Stimulated activated memory B cell treated with anti-CD40 and anti-IgM and Interleukin-4, amounts not matched to agents 10 μg/mL and 1 μg/mL and 100 μg/mL, for 72 hours (primary cell): Measurements from ENCODE around the gene TNFRSF25.
A peak's percentile ranks its signal among the peaks of the same experiment; 100 is the strongest.
"Not testable (repeated sequence)": the region's sequence is repeated elsewhere in the genome, so short reads cannot be mapped to it uniquely, and the experiment has no call there.

Experiments
- ATAC-seq: fragments of 150-1000 bp; cut with Tn5 transposase; 2 replicates; pipeline ENCODE4 v1.10.0; 2021
- H3K27ac Mint-ChIP-seq: one replicate; pipeline ENCODE4 v1.8.0; 2022; ENCODE audit warnings: mild to moderate bottlenecking, mixed read lengths
- H3K27me3 Mint-ChIP-seq: one replicate; pipeline ENCODE4 v1.8.0; 2022; ENCODE audit warnings: mixed read lengths
- H3K36me3 Mint-ChIP-seq: one replicate; pipeline ENCODE4 v1.8.0; 2022; ENCODE audit warnings: mixed read lengths
- H3K4me1 Mint-ChIP-seq: one replicate; pipeline ENCODE4 v1.8.0; 2022; ENCODE audit warnings: mixed read lengths
- H3K4me3 Mint-ChIP-seq: one replicate; pipeline ENCODE4 v1.8.0; 2022; ENCODE audit warnings: mild to moderate bottlenecking, moderate library complexity, mixed read lengths
- H3K9me3 Mint-ChIP-seq: one replicate; pipeline ENCODE4 v1.8.0; 2022; ENCODE audit warnings: mixed read lengths

Gene TNFRSF25

GRCh38 chr1:6447016-6447817 is 18.8 kb downstream of the TNFRSF25 start:
- no peak for ATAC-seq
- Mint-ChIP-seq H3K27me3 (peaks cover 88% of the 10 kb centered on the region), H3K9me3 (no peaks in the 10 kb centered on the region), H3K4me3 (peak overlapping the region; percentile 61), H3K27ac (no peak overlapping the region), H3K4me1 (peaks cover 21% of the 10 kb centered on the region), H3K36me3 (no peaks in the 10 kb centered on the region)

GRCh38 chr1:6446665-6447015 is 19.3 kb downstream of the TNFRSF25 start:
- no peaks in the 10 kb centered on the region for H3K9me3 Mint-ChIP-seq
- peak overlapping the region; percentile 30 for H3K4me3 Mint-ChIP-seq
- H3K27ac Mint-ChIP-seq: no peak overlapping the region
- peaks cover 86% of the 10 kb centered on the region for H3K27me3 Mint-ChIP-seq
- no peak for ATAC-seq
- peaks cover 21% of the 10 kb centered on the region for H3K4me1 Mint-ChIP-seq
- H3K36me3 Mint-ChIP-seq: no peaks in the 10 kb centered on the region

- not testable (repeated sequence) for H3K4me3 Mint-ChIP-seq, ATAC-seq, H3K9me3 Mint-ChIP-seq, H3K36me3 Mint-ChIP-seq, H3K27ac Mint-ChIP-seq
- peaks cover 21% of the 10 kb centered on the region for H3K4me1 Mint-ChIP-seq
- peaks cover 86% of the 10 kb centered on the region for H3K27me3 Mint-ChIP-seq
These were observed 20.0 kb downstream of the TNFRSF25 start for GRCh38 chr1:6445929-6446328.

GRCh38 chr1:6445062-6445763 is 20.8 kb downstream of the TNFRSF25 start:
- Mint-ChIP-seq H3K4me1 (peaks cover 21% of the 10 kb centered on the region), H3K4me3 (no peak overlapping the region), H3K9me3 (no peaks in the 10 kb centered on the region), H3K36me3 (no peaks in the 10 kb centered on the region), H3K27me3 (peaks cover 83% of the 10 kb centered on the region), H3K27ac (no peak overlapping the region)
- ATAC-seq: no peak

- peaks cover 80% of the 10 kb centered on the region for H3K27me3 Mint-ChIP-seq
- peaks cover 21% of the 10 kb centered on the region for H3K4me1 Mint-ChIP-seq
- H3K9me3 Mint-ChIP-seq: no peaks in the 10 kb centered on the region
- H3K4me3 Mint-ChIP-seq: no peak overlapping the region
- no peaks in the 10 kb centered on the region for H3K36me3 Mint-ChIP-seq
- no peak for ATAC-seq
- no peak overlapping the region for H3K27ac Mint-ChIP-seq
These were observed 21.6 kb downstream of the TNFRSF25 start for GRCh38 chr1:6444377-6444776.

- H3K9me3 Mint-ChIP-seq: no peaks in the 10 kb centered on the region
- no peak overlapping the region for H3K4me3 Mint-ChIP-seq
- peaks cover 78% of the 10 kb centered on the region for H3K27me3 Mint-ChIP-seq
- H3K27ac Mint-ChIP-seq: no peak overlapping the region
- no peak for ATAC-seq
- peaks cover 19% of the 10 kb centered on the region for H3K4me1 Mint-ChIP-seq
- no peaks in the 10 kb centered on the region for H3K36me3 Mint-ChIP-seq
These were observed 22.4 kb downstream of the TNFRSF25 start for GRCh38 chr1:6443339-6444115.

GRCh38 chr1:6441586-6441985 is 24.4 kb downstream of the TNFRSF25 start:
- Mint-ChIP-seq H3K9me3 (no peaks in the 10 kb centered on the region), H3K36me3 (no peaks in the 10 kb centered on the region), H3K27ac (no peak overlapping the region), H3K4me3 (no peak overlapping the region), H3K4me1 (peaks cover 30% of the 10 kb centered on the region), H3K27me3 (peaks cover 78% of the 10 kb centered on the region)
- ATAC-seq: no peak

GRCh38 chr1:6440198-6441126 is 25.5 kb downstream of the TNFRSF25 start:
- Mint-ChIP-seq H3K36me3 (no peaks in the 10 kb centered on the region), H3K9me3 (no peaks in the 10 kb centered on the region), H3K4me3 (no peak overlapping the region), H3K27ac (no peak overlapping the region), H3K4me1 (peaks cover 20% of the 10 kb centered on the region), H3K27me3 (peaks cover 75% of the 10 kb centered on the region)
- peak; percentile 60 for ATAC-seq

GRCh38 chr1:6438047-6438525 is 27.9 kb downstream of the TNFRSF25 start:
- Mint-ChIP-seq H3K4me1 (peaks cover 20% of the 10 kb centered on the region), H3K36me3 (no peaks in the 10 kb centered on the region)
- ATAC-seq: peak; percentile 69

GRCh38 chr1:6437012-6437700 is 28.8 kb downstream of the TNFRSF25 start:
- H3K27ac Mint-ChIP-seq, H3K9me3 Mint-ChIP-seq, ATAC-seq, H3K36me3 Mint-ChIP-seq, H3K4me3 Mint-ChIP-seq: not testable (repeated sequence)
- Mint-ChIP-seq H3K4me1 (peaks cover 20% of the 10 kb centered on the region), H3K27me3 (peaks cover 83% of the 10 kb centered on the region)

More at GRCh38 chr1:6438047-6438525, 27.9 kb downstream of the TNFRSF25 start:
- Mint-ChIP-seq H3K27ac (no peak overlapping the region), H3K27me3 (peaks cover 75% of the 10 kb centered on the region), H3K9me3 (no peaks in the 10 kb centered on the region), H3K4me3 (no peak overlapping the region)

GRCh38 chr1:6436277-6436676 is 29.7 kb downstream of the TNFRSF25 start:
- H3K27ac Mint-ChIP-seq, H3K4me3 Mint-ChIP-seq, H3K9me3 Mint-ChIP-seq, H3K36me3 Mint-ChIP-seq, ATAC-seq: not testable (repeated sequence)
- Mint-ChIP-seq H3K4me1 (peaks cover 20% of the 10 kb centered on the region), H3K27me3 (peaks cover 79% of the 10 kb centered on the region)

- Mint-ChIP-seq H3K27ac (no peak overlapping the region), H3K9me3 (no peaks in the 10 kb centered on the region), H3K36me3 (no peaks in the 10 kb centered on the region), H3K27me3 (peaks cover 79% of the 10 kb centered on the region), H3K4me1 (peaks cover 20% of the 10 kb centered on the region), H3K4me3 (no peak overlapping the region)
- ATAC-seq: no peak
These were observed 30.4 kb downstream of the TNFRSF25 start for GRCh38 chr1:6435547-6435946.

GRCh38 chr1:6435129-6435528 is 30.8 kb downstream of the TNFRSF25 start:
- Mint-ChIP-seq H3K27ac (no peak overlapping the region), H3K4me1 (peaks cover 20% of the 10 kb centered on the region), H3K4me3 (no peak overlapping the region), H3K36me3 (no peaks in the 10 kb centered on the region), H3K27me3 (peaks cover 83% of the 10 kb centered on the region), H3K9me3 (no peaks in the 10 kb centered on the region)
- no peak for ATAC-seq

GRCh38 chr1:6434186-6434585 is 31.8 kb downstream of the TNFRSF25 start:
- H3K27ac Mint-ChIP-seq: no peak overlapping the region
- no peak overlapping the region for H3K4me3 Mint-ChIP-seq
- H3K27me3 Mint-ChIP-seq: peaks cover 85% of the 10 kb centered on the region
- no peak for ATAC-seq
- peaks cover 15% of the 10 kb centered on the region for H3K4me1 Mint-ChIP-seq
- H3K36me3 Mint-ChIP-seq: no peaks in the 10 kb centered on the region
- H3K9me3 Mint-ChIP-seq: no peaks in the 10 kb centered on the region
